ENCODE results near the gene ADAMTS2.

DNA sequence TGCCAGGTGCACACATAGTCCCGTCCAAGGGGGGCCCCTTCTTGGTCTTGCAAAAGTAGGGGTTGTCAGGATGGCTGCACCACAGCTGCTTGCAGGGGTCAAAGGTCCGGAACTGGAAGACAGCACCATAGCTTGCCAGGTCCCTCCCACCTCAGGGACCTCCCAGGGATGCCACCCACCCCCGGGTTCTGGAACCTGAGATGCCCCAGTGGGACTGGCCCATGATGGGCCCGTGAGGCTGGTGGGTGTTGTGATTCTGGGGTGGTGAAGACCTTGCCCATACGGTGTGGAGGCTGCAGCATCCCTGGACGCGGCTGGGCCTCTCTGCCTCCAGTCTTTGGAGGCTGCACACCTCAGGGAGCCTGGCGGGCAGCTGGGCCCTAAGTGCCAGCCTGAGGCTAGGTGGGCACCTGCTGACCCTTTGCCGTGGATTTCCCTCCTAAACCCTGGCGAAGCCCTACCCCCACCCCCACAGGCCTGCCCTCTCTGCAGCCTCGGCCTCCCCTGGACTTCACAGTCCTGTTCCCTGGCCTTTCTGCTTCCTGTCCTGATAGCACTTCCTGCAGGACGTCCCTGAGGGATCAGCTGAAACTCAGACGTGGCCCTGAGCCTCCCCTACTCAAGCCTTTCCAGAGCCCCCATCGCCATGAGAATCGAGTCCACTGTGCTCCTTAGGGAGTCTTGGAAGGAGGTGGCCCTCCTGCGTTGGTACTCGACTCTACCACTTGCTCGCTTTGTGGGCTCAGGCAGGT is 192.9 kb downstream of the ADAMTS2 start:
- TF ChIP-seq CTCF (IDR thresholded peaks at IDR 0.05) = no peak
- no peak for TF ChIP-seq POLR2A (IDR thresholded peaks at IDR 0.05)
